ENCODE measurements around the gene MKX.

The MKX gene

DNA sequence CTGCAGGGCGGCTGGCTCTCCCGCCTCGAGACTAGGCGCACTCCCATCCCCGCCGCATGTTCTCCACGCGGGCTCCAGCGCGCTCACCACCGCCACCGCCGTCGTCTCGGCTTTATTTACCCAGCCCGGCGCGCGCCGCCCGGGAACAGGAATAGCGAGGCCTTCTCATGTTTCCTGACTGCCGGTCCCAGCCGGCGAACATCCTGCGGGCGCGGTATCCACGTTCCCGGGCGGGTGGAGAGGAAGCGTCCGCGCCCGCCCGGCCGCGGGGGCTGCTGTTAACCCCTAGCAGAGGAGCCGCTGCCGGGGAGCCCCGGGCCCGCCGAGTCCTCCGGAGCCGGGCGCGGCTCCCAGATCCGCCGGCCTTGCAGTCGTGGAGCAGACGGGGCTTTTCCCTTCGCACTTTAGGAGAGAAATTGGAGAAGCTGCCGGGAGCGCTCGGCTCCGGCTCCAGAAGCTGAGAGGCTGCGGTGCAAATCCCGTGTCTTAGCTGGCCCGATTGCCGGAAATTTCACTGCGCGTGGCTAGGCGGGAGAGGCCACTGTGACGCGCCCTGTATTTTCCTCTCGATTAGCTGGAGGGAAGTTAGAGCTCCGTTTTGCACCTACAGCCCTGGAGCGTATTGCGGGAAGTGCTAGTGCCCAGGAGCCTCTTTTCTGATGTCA, at the start of gene MKX:
MKX (minus strand) TSS at position 88 of the 665 bp plus-strand sequence. CDS start 2,404 bp downstream, outside the sequence.
- DNase-seq (ENCODE audit: insufficient read length, low spot score) (peak; percentile 14), FAIRE-seq (no peak)
- TF ChIP-seq POLR2A (IDR thresholded peaks at IDR 0.05; ENCODE audit: low read depth, low read length), result no peak

DNA sequence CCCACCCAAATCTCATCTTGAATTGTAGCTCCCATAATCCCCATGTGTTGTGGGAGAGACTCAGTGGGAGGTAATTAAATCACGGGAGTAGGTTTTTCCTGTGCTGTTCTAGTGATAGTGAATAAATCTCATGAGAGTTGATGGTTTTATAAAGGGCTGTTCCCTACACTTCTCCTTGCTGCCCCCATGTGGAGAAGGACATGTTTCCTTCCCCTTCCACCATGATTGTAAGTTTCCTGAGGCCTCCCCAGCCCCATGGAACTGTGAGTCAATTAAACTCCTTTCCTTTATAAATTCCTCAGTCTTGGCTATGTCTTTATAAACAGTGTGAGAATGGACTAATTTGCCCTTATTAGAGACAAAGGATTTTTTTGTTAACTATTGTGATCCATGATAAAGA, 48.5 kb upstream of the MKX start:
- TF ChIP-seq POLR2A (IDR thresholded peaks at IDR 0.05; ENCODE audit: low read depth, low read length), result no peak
- FAIRE-seq, result no peak
- no peak for DNase-seq (ENCODE audit: insufficient read length, low spot score)

GRCh38 chr10:27792216-27792615, 46.6 kb upstream of the MKX start:
- FAIRE-seq, result no peak
- no peak for TF ChIP-seq POLR2A (IDR thresholded peaks at IDR 0.05; ENCODE audit: low read depth, low read length)
- no peak for DNase-seq (ENCODE audit: insufficient read length, low spot score)

GRCh38 chr10:27784272-27784671, 38.7 kb upstream of the MKX start:
- DNase-seq (ENCODE audit: insufficient read length, low spot score), result no peak
- TF ChIP-seq POLR2A (IDR thresholded peaks at IDR 0.05; ENCODE audit: low read depth, low read length), result no peak
- FAIRE-seq, result no peak

GRCh38 chr10:27783660-27784059, 38.0 kb upstream of the MKX start:
- FAIRE-seq (peak; percentile 91), DNase-seq (ENCODE audit: insufficient read length, low spot score) (peak; percentile 33)
- no peak for TF ChIP-seq POLR2A (IDR thresholded peaks at IDR 0.05; ENCODE audit: low read depth, low read length)

DNA sequence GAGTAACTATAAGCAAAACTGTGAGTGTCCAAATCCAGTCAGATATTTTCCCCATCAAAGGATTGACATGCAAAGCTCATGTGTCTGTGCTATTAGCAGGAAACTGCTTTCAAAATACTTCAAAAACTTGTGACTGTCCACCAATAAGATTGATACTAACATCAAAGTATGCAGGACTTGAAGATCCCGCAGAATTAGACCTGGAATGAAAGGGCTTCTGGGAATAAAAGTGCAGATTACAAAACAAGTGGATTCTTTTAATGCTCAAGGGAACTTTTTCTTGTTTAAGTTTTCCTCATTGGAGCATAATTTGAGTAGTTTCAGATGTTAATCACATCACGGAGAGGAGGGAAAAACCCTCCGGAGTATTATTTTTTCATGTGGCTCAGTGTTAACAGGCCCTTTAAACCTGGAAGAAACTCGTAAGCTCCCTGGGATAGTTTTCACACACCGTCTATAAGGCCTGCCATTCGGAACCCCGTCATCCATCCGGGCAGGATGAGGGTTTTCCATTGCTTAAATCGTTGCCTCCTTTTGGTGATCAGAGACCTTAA, 33.9 kb upstream of the MKX start:
- no peak for FAIRE-seq
- no peak for TF ChIP-seq POLR2A (IDR thresholded peaks at IDR 0.05; ENCODE audit: low read depth, low read length)
- no peak for DNase-seq (ENCODE audit: insufficient read length, low spot score)

DNA sequence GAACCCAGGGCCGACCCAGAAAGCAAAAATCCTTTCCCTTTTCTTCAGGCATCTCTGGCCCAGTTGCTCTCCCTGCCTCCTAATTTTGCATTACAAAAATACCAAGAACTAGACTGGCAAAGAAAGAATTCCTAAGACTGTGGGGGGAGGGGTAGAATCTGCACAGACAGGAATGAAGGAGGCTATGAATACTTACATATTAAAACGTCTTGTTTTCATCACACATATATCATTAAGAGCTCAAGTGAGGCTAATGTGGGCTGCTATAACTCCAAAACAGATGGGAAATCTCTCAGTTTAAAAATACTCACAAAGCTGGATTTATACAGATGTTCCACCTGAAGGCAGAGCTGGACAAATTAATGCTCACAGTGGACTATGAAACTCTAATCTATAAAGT, 29.2 kb upstream of the MKX start:
- no peak for FAIRE-seq
- no peak for DNase-seq (ENCODE audit: insufficient read length, low spot score)
- TF ChIP-seq POLR2A (IDR thresholded peaks at IDR 0.05; ENCODE audit: low read depth, low read length), result no peak

GRCh38 chr10:27771231-27771630, 25.6 kb upstream of the MKX start:
- FAIRE-seq (no peak), DNase-seq (ENCODE audit: insufficient read length, low spot score) (no peak)
- TF ChIP-seq POLR2A (IDR thresholded peaks at IDR 0.05; ENCODE audit: low read depth, low read length), result no peak

GRCh38 chr10:27770181-27770580, 24.6 kb upstream of the MKX start:
- no peak for DNase-seq (ENCODE audit: insufficient read length, low spot score)
- FAIRE-seq, result no peak
- no peak for TF ChIP-seq POLR2A (IDR thresholded peaks at IDR 0.05; ENCODE audit: low read depth, low read length)

GRCh38 chr10:27760867-27761266, 15.2 kb upstream of the MKX start:
- no peak for DNase-seq (ENCODE audit: insufficient read length, low spot score)
- no peak for TF ChIP-seq POLR2A (IDR thresholded peaks at IDR 0.05; ENCODE audit: low read depth, low read length)
- no peak for FAIRE-seq

DNA sequence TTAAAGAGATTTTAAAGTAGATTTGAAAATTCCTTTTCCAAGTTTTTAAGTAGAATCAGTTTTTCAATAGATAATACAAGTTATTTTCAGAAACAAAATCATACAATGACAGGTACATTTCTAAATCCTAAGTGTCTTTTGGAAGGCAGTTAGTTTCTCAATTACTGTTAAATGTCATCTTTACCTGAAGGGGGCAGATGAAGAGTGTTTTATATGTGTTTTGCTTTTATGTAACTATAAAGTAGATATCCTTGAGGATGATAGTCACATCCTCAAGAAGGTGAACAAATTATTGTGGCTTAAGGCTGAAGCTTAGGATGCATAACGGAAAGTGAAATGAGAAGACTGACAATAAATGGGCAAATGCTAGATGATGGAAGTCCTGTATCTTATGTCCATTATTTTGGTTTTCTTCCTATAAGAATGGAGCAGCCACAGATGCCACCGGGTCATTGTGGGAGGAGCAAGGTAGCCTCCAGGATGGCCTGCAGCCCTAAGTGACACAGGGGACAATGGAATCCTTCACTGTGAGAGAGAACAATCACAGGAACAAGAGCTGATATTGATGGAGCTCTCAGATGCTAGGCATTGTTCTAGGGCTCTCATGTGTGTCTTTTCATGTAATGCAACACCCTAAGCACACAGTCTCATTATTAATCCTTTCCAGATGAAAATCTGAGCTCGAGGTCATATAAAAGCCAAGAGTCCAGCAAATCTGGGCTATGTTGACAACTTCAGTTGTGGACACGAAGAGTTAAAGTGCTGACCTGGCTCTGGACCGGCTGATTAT, 14.1 kb upstream of the MKX start:
- TF ChIP-seq POLR2A (IDR thresholded peaks at IDR 0.05; ENCODE audit: low read depth, low read length), result no peak
- FAIRE-seq (no peak), DNase-seq (ENCODE audit: insufficient read length, low spot score) (no peak)

DNA sequence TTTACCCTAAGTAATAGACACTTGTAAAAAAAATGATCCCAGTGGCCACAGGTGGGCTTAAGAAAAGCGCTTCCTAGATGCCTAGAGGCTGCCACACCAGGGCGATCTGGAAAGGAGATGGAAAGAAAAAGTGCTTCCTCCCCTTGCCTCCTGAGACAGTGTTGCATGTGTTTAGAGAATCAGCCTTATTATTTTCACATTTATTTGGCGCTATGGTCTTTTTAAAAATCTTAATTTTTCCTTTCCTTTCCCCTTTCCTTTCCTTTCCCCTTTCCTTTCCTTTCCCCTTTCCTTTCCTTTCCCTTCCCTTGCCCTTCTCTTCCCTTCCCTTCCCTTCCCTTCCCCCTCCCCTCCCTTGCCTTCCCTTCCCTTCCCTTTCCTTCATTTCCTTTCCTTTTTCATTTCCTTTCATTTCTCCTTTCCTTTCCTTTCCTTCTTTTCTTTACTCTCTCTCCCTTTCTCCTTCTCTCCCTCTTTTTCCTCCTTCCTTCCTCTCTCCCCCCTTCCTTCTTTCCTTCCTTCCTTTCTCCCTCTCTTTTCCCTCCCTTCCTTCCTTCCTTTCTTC, 7.1 kb upstream of the MKX start:
- no peak for DNase-seq (ENCODE audit: insufficient read length, low spot score)
- no peak for FAIRE-seq
- no peak for TF ChIP-seq POLR2A (IDR thresholded peaks at IDR 0.05; ENCODE audit: low read depth, low read length)

DNA sequence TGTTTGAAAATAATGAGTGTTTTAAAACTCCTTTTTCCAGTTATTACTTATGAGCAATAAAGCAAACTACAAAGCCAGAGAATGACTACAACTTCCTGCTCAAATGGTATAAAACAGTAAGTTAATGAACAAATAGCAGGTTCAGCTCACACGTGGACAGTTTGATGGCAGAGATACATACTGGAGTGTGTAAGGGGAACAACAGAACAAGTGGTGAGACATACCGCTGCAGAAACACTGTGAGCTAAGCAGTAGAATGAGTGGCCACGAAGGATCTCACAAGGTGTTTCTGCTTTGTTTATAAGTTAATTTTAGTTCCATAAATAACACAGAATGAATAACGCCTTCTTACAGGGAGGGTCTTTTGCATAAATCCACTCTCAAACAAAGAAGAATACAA, 3.0 kb upstream of the MKX start:
- no peak for FAIRE-seq
- DNase-seq (ENCODE audit: insufficient read length, low spot score), result no peak
- no peak for TF ChIP-seq POLR2A (IDR thresholded peaks at IDR 0.05; ENCODE audit: low read depth, low read length)

GRCh38 chr10:27747096-27747451, 1.5 kb upstream of the MKX start:
- peak; percentile 27 for FAIRE-seq
- no peak for TF ChIP-seq POLR2A (IDR thresholded peaks at IDR 0.05; ENCODE audit: low read depth, low read length)
- no peak for DNase-seq (ENCODE audit: insufficient read length, low spot score)

All from H54 (cell line).